GM21526 (cell line): ENCODE measurements around the gene RNPEPL1.
A peak's percentile ranks its signal among the peaks of the same experiment; 100 is the strongest.

ENCODE experiments used
- ATAC-seq: cut with Tn5 transposase; IDR thresholded peaks from one replicate; pipeline ENCODE4 v1.9.1; 2021; ENCODE audit warnings: moderate library complexity; ENCODE audit not compliant: unreplicated experiment, low FRiP score

Gene RNPEPL1

DNA sequence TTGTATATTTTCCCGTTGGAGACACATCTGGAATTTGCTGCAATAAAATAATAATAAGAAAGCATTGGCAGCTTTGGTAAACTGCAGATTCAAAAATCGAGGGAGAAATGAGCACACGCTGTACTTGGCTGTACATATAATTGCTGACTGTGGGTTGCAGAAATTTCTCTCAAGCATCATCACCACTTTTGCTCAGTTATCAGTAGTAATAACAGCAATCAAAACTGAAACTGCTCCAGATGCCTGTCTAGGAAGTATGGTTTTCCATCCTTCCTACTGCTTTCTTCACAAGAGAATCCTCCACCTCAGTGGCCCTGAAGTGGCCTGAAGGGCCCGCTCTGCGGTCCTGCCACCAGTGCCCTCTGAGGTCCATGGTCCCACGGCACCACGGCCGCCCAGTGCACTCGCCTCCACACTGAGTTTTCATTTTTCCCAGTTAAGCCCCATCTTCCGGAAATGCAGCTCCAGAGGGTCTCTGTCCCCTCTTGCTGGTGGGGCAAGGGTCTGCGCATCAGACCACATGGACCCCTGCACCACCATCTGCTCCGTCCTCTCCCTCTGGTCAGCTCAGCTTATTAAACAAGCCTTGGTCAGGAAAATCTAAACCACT, 4.2 kb upstream of the RNPEPL1 start:
- ATAC-seq = no peak

DNA sequence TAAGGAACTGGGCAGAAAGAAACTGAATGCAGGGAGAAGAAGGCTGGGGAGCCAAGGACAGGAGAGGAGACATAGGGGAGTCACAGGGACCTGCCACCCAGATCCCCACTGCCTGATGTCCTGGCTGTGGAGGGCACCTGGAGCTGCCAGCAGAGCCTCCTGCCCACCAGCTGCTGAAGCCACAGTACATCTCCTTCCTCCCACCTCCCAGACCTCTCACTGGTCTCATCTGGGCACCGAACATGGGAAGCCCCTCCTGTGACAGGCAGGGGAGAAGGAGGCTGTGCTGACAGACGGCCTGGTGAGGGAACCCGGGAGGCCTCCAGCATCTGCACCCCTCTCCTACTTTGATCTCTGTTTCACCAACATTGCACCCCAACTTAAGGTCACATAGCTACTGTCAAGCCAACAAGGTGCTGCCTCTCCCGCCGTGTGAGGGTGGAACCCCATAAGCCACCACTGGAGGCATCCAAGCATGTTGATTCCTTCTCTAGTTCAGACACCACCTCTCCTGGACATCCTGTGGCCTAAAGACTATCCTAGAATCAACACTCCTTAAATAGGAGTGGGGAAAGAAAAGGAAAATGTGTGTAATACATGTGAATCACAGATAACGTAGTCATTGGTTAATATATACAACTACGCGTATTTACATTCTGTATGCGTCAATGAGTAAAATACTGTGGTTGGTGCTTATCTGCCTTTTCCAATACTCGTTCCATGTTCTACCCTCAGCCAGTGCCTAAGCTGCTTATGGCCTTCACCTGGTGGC, 3.5 kb upstream of the RNPEPL1 start:
- no peak for ATAC-seq

GRCh38 chr2:240565333-240566202, 2.7 kb upstream of the RNPEPL1 start:
- peak; percentile 23 for ATAC-seq

DNA sequence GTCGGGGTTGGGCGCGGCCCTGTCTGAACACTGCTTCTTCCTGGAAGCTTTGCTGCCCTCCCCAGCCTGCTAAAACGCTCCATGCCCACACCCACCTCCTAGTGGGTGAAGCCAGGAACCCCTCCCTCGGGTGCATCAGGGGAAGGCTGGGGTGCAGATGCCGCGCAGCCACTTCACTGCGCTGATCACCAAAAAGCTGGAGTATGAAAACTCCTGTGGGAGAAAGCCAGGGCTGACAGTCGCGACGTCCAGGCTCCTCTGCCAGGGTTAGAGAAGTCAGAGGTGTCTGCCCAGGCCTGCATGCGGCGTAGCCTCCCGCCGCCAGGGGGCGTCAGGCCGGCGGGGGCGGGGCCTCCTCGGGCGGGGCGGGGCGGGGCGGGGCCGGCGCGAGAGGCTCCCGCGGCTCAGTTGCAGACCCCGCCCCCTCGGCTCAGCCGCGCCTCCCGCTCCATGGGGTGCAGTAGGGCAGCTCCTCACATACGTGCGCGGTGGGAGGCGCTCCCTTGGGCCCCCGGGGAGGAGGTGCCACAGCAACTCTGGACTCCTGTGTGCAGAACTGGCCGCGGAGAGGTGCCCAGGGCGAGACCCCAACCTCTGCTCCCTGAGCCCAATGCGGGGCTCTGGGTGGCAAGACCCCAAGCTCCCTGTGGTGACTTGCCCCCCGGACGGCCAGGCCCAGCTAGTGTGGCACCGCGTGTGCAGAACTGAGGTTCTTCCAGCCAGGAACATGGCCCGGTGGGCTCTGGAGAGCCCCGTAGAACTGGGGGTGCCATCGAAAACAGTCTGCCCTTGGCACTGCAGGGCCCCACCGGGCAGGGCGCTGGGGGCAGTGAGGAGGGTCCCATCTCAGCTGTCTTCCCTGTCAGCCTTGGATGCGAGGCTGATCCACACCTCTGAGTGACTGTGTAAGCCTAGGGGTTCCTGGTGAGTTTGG, 1.8 kb upstream of the RNPEPL1 start:
- ATAC-seq = peak; percentile 40

GRCh38 chr2:240567137-240567871, 980 bp upstream of the RNPEPL1 start:
- ATAC-seq = no peak

GRCh38 chr2:240568678-240569522, 616 bp downstream of the RNPEPL1 start:
- ATAC-seq = no peak

DNA sequence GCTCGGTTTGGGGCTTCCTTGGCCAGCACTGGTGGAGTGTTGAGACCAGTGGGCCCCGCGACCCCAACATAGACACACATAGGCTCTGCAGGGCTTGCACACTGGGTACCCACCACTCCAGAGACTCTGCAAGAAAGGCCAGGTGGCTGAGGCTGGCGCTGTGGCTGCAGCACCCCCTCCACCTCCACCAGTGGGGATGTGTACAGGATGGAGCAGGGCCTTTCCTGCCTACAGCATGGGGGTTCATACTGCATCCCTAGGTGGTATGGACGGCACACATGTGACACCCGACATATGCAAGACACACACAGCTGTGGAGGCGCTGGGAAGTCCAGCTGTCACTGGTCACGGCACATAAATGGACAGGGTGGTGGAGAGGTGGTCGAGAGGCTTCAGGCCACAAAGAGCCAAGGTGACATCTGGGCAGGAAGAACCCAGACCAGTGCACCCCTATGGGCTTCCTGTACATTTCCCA, 1.3 kb downstream of the RNPEPL1 start:
- no peak for ATAC-seq

- ATAC-seq = no peak
Observed at GRCh38 chr2:240569998-240570530, 1.8 kb downstream of the RNPEPL1 start.

DNA sequence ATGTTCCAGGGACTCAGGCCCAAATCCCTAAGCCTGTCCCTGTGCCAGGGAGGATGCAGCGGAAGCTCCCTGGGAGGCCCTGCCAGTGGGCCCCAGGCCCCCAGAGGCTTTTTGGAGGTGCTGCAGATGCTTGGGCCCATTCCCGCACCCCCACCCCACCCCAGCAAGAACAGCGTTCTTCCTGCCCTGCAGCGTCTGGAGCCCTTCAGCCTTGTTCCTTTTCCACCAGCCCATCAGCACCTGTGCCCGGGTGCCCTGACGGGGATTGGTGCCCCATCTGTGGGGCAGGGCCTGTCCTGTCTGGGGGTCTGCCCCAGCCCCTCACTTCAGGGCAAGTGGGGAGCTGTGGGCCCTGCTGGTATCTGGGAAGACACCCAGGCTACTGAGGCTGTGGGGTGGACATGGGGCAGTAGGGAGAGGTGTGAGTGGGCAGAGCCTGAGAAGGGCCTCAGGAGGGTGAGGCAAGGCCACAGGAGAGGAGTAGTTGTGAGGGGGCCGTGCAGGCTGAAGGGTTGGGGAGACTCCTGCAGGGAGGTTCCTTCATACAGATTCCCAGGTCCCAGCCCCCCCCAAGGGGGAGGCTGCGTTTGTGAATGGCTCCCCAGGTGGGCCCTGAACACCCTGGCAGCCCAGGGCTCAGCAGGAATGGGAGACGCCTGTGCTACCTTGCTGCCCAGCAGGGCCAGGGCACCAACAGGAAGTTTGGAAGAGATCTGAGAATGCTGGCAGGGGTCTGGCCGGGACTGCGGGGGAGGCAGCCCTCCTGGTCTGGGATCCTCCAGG, 2.4 kb downstream of the RNPEPL1 start:
- no peak for ATAC-seq

DNA sequence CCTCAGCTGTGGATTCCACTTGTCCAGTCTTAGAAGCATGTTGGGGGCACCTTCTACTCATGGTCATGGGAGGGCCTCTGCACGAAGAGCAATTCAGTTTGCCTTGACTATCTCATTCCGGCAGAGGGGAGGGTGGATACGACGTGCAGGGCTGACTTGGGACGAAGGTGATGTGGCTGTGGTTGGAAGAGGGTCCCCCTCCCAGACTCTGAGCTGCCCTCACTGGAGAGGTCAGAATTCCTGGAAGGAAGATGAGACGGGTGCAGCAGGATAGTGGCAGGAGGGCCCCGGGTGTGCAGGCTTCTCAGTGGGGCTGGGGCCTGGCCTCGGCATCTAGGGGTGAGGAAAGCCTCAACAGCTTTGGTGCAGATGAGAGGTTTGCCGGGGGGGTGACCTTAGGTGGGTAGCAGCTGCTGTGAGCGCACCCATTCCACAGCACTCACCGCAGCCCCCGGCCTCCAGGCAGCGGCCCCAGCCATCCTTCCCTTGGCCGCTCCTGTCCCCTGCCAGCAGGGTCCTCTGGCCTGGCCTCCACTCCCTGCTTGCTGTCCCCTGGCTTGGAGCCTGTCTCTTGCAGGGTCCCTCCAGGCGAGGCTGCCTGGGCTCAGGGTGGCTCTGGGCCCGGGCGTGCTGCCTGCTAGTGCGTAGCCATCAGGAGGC, 3.2 kb downstream of the RNPEPL1 start:
- no peak for ATAC-seq

GRCh38 chr2:240572141-240573031, 4.1 kb downstream of the RNPEPL1 start:
- no peak for ATAC-seq

DNA sequence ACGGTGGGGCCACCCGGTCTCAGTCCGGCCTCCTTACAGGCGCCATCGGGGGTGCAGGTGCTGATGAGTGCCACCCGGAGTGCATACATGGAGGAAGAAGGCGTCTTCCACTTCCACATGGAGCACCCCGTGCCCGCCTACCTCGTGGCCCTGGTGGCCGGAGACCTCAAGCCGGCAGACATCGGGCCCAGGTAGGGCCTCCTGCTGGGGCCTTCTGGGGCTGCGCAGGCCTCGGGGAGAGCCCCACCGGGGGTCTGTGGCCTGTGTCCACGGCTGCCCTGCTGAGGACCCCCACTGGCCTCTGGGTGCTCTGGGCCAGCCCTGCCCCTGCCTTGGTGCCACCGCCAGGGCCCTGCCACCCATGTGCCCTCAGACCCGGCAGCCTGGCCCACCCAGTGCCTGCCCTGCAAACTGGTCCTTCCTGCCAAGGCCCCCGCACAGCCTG, 4.8 kb downstream of the RNPEPL1 start:
- no peak for ATAC-seq

GRCh38 chr2:240573516-240574385, 5.5 kb downstream of the RNPEPL1 start:
- no peak for ATAC-seq

DNA sequence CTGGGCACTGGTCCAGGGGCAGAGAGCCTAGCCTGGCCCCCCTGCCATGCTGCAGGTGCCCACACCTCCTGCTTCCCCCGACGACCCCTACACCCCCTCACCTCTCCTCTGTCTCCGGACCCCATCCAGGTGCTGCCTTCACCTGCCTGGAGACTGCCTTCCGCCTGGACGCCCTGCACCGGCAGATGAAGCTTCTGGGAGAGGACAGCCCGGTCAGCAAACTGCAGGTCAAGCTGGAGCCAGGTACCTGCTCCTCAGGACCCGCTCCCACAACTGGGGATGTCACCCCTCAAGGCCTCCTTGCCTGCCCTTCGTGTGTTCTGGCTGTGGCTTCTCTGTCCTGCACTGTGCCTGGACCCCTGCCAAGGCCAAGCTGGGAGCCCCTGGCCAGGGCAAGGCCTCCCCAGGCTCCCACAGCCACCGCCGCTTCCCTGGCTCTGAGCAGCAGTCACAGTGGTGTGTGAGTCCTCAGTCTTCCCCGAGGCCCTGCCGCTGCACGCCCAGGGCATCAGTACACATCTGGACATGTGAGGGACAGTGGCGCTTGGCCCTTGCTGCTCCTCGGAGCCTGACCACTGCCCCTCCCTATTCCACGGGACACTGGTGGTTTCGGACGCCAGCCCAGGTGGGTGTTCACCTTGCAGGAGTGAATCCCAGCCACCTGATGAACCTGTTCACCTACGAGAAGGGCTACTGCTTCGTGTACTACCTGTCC, 6.3 kb downstream of the RNPEPL1 start:
- ATAC-seq = no peak
